GM23248 (cell line): ENCODE measurements around the gene ELOVL5.

Experiments
- EZH2 ChIP-seq: fragments of 200-600 bp; sonication (generic); IDR thresholded peaks from 2 replicates; pipeline ENCODE4 v1.6.1; 2018; ENCODE audit warnings: antibody characterized with exemption, mild to moderate bottlenecking; ENCODE audit not compliant: insufficient read depth, poor library complexity, severe bottlenecking
- EZH2phosphoT487 ChIP-seq: fragments of 200-600 bp; sonication (generic); IDR thresholded peaks from 2 replicates; pipeline ENCODE4 v1.6.1; 2018; ENCODE audit warnings: antibody characterized with exemption, moderate library complexity, mild to moderate bottlenecking, low read depth; ENCODE audit not compliant: insufficient read depth

DNA sequence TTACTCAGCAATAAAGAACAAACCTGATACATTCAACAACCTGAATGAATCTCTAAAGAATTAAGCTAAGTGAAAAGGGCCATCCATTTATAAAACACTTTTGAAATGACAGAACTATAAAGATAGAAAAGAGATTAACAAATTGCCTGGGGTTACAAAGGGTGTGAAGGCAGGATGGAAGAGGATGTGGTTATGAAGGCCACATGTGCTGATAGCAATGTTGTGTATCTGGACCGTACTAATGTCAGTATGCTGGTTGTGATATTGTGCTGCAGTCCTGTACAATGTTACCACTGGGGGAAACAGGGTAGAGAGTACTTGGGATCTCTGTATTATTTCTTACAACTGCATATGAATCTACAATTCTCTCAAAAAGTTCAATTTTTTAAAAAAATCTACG is 36.4 kb downstream of the ELOVL5 start:
- TF ChIP-seq EZH2 (no peak), EZH2phosphoT487 (no peak)
